ENCODE data around the gene TAT. TPM values are rescaled to one million over a fixed set of nuclear protein-coding genes. Genes with fewer than 3 reads are reported as not detected.

Gene TAT
- total and polyA plus RNA-seq, 10 of the 15 experiments (the other 5 are each of a cell fraction or from before 2014, with no cell fraction given) = 0.01 to 0.44 (median 0.09) TPM; not detected in 4

DNA sequence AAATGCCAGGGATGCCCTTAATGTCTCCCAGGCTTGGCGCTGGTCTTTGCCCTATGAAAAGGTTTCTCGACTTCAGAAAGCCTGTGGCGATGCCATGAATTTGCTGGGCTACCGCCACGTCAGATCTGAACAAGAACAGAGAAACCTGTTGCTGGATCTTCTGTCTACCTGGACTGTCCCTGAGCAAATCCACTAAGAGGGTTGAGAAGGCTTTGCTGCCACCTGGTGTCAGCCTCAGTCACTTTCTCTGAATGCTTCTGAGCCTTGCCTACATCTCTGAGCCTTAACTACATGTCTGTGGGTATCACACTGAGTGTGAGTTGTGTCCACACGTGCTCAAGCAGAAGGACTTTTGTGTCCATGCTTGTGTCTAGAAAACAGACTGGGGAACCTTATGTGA is 39.2 kb downstream of the TAT start (continued):
- TF ChIP-seq, protein P1, sequence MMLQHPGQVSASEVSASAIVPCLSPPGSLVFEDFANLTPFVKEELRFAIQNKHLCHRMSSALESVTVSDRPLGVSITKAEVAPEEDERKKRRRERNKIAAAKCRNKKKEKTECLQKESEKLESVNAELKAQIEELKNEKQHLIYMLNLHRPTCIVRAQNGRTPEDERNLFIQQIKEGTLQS (IDR thresholded peaks at IDR 0.05; ENCODE audit: borderline replicate concordance, extremely low read depth, low read depth, low read length) = no peak
- TF ChIP-seq, protein P2, sequence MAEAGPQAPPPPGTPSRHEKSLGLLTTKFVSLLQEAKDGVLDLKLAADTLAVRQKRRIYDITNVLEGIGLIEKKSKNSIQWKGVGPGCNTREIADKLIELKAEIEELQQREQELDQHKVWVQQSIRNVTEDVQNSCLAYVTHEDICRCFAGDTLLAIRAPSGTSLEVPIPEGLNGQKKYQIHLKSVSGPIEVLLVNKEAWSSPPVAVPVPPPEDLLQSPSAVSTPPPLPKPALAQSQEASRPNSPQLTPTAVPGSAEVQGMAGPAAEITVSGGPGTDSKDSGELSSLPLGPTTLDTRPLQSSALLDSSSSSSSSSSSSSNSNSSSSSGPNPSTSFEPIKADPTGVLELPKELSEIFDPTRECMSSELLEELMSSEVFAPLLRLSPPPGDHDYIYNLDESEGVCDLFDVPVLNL (IDR thresholded peaks at IDR 0.05; ENCODE audit: low read depth, low read length) = no peak
- TF ChIP-seq, protein P3, sequence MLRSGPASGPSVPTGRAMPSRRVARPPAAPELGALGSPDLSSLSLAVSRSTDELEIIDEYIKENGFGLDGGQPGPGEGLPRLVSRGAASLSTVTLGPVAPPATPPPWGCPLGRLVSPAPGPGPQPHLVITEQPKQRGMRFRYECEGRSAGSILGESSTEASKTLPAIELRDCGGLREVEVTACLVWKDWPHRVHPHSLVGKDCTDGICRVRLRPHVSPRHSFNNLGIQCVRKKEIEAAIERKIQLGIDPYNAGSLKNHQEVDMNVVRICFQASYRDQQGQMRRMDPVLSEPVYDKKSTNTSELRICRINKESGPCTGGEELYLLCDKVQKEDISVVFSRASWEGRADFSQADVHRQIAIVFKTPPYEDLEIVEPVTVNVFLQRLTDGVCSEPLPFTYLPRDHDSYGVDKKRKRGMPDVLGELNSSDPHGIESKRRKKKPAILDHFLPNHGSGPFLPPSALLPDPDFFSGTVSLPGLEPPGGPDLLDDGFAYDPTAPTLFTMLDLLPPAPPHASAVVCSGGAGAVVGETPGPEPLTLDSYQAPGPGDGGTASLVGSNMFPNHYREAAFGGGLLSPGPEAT (IDR thresholded peaks at IDR 0.05; ENCODE audit: low read depth) = no peak
- TF ChIP-seq RCOR1 (conservative IDR thresholded peaks at IDR 0.05; ENCODE audit: low read depth, low read length) = no peak
- TF ChIP-seq, protein P4, sequence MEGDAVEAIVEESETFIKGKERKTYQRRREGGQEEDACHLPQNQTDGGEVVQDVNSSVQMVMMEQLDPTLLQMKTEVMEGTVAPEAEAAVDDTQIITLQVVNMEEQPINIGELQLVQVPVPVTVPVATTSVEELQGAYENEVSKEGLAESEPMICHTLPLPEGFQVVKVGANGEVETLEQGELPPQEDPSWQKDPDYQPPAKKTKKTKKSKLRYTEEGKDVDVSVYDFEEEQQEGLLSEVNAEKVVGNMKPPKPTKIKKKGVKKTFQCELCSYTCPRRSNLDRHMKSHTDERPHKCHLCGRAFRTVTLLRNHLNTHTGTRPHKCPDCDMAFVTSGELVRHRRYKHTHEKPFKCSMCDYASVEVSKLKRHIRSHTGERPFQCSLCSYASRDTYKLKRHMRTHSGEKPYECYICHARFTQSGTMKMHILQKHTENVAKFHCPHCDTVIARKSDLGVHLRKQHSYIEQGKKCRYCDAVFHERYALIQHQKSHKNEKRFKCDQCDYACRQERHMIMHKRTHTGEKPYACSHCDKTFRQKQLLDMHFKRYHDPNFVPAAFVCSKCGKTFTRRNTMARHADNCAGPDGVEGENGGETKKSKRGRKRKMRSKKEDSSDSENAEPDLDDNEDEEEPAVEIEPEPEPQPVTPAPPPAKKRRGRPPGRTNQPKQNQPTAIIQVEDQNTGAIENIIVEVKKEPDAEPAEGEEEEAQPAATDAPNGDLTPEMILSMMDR (IDR thresholded peaks at IDR 0.05 in 2 of 3, conservative IDR thresholded peaks at IDR 0.05 in 1 of 3; ENCODE audit: control insufficient read depth in 2 of 3, extremely low read depth in 1 of 3, insufficient read depth in 1 of 3, low read depth in 3 of 3, low read length in 3 of 3) = peak; percentile 84 to 87 (median 86)
- no peak for TF ChIP-seq KDM1A (IDR thresholded peaks at IDR 0.05; ENCODE audit: borderline replicate concordance)
- TF ChIP-seq, protein P5, sequence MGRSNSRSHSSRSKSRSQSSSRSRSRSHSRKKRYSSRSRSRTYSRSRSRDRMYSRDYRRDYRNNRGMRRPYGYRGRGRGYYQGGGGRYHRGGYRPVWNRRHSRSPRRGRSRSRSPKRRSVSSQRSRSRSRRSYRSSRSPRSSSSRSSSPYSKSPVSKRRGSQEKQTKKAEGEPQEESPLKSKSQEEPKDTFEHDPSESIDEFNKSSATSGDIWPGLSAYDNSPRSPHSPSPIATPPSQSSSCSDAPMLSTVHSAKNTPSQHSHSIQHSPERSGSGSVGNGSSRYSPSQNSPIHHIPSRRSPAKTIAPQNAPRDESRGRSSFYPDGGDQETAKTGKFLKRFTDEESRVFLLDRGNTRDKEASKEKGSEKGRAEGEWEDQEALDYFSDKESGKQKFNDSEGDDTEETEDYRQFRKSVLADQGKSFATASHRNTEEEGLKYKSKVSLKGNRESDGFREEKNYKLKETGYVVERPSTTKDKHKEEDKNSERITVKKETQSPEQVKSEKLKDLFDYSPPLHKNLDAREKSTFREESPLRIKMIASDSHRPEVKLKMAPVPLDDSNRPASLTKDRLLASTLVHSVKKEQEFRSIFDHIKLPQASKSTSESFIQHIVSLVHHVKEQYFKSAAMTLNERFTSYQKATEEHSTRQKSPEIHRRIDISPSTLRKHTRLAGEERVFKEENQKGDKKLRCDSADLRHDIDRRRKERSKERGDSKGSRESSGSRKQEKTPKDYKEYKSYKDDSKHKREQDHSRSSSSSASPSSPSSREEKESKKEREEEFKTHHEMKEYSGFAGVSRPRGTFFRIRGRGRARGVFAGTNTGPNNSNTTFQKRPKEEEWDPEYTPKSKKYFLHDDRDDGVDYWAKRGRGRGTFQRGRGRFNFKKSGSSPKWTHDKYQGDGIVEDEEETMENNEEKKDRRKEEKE (IDR thresholded peaks at IDR 0.05) = no peak
- no peak for TF ChIP-seq EED (IDR thresholded peaks at IDR 0.05; ENCODE audit: low read depth)
- no peak for TF ChIP-seq SP1 (IDR thresholded peaks at IDR 0.05; ENCODE audit: low read depth, low read length)
- TF ChIP-seq NR2C1 (IDR thresholded peaks at IDR 0.05) = no peak
- peak; percentile 38; the same call in 1 of the 2 replicates for TF ChIP-seq YY1 (IDR thresholded peaks at IDR 0.05; ENCODE audit: low read depth, low read length)
- TF ChIP-seq BHLHE40 (IDR thresholded peaks at IDR 0.05; ENCODE audit: borderline replicate concordance in 1 of 2, low read depth in 2 of 2, low read length in 1 of 2) = peak in 1 of 2 experiments; percentile 9; a peak in 1 of 4 replicates
- no peak for TF ChIP-seq GABPA (IDR thresholded peaks at IDR 0.05; ENCODE audit: low read depth)
- no peak for TF ChIP-seq MYB (IDR thresholded peaks at IDR 0.05; ENCODE audit: borderline replicate concordance, low read depth, low read length)
- TF ChIP-seq SUZ12 (IDR thresholded peaks at IDR 0.05; ENCODE audit: unreplicated experiment) = no peak
- no peak for TF ChIP-seq YBX1 (IDR thresholded peaks at IDR 0.05)
- no peak for TF ChIP-seq TAF1 (IDR thresholded peaks at IDR 0.05; ENCODE audit: borderline replicate concordance, low read depth, low read length)
- no peak for TF ChIP-seq NR2F1 (conservative IDR thresholded peaks at IDR 0.05)
